G401.6 (cell line): ENCODE results near the gene PRDM15.

Experiments used
- FAIRE-seq: peaks from 2 replicates; lab custom pipeline; 2012; peaks lifted over from hg19 to GRCh38; lab: Jason Lieb, UNC

PRDM15 gene, protein sequence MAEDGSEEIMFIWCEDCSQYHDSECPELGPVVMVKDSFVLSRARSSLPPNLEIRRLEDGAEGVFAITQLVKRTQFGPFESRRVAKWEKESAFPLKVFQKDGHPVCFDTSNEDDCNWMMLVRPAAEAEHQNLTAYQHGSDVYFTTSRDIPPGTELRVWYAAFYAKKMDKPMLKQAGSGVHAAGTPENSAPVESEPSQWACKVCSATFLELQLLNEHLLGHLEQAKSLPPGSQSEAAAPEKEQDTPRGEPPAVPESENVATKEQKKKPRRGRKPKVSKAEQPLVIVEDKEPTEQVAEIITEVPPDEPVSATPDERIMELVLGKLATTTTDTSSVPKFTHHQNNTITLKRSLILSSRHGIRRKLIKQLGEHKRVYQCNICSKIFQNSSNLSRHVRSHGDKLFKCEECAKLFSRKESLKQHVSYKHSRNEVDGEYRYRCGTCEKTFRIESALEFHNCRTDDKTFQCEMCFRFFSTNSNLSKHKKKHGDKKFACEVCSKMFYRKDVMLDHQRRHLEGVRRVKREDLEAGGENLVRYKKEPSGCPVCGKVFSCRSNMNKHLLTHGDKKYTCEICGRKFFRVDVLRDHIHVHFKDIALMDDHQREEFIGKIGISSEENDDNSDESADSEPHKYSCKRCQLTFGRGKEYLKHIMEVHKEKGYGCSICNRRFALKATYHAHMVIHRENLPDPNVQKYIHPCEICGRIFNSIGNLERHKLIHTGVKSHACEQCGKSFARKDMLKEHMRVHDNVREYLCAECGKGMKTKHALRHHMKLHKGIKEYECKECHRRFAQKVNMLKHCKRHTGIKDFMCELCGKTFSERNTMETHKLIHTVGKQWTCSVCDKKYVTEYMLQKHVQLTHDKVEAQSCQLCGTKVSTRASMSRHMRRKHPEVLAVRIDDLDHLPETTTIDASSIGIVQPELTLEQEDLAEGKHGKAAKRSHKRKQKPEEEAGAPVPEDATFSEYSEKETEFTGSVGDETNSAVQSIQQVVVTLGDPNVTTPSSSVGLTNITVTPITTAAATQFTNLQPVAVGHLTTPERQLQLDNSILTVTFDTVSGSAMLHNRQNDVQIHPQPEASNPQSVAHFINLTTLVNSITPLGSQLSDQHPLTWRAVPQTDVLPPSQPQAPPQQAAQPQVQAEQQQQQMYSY

DNA sequence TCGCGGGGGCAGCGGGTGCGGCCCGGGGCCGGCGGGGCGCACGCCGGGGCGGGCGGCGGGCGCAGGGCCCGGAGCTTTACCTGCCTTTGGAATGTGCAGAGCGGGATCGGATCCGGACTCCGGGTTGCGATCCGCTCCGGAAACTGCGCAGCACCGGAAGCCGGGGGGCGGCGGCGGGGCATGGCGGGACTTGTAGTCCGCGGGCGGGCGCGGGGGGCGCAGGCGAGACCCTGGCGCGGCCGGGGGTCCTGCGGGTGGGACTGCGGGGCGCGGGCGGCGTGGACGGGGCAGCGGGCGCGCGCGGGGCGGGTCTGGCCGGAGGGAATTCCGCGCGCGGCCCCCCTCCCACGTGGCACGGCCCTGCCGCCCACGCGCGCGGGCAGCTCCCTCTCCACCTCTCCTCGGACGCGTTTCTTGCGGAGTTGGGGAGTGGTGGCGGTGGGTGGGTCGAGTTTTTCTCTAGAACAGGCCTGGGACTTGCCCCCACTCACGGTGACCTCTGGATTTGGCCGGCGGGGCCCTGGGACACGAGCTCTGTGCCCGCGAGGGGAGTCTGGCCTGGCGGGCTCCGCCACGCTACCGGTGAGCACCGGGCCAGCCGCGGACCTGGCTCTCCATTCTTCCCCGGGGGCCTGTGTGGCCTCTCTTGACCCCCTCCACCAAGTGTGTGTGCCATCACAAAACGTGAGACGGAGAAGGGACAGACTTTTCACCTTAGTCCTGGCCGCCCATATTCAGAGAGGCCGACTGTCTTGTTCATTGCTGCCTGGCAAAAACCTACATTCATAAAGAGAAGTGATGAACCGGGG is at the start of gene PRDM15:
PRDM15 (minus strand) TSS at position 155 of the 809 bp plus-strand sequence. CDS start 18,981 bp downstream, outside the sequence.
- no peak for FAIRE-seq

DNA sequence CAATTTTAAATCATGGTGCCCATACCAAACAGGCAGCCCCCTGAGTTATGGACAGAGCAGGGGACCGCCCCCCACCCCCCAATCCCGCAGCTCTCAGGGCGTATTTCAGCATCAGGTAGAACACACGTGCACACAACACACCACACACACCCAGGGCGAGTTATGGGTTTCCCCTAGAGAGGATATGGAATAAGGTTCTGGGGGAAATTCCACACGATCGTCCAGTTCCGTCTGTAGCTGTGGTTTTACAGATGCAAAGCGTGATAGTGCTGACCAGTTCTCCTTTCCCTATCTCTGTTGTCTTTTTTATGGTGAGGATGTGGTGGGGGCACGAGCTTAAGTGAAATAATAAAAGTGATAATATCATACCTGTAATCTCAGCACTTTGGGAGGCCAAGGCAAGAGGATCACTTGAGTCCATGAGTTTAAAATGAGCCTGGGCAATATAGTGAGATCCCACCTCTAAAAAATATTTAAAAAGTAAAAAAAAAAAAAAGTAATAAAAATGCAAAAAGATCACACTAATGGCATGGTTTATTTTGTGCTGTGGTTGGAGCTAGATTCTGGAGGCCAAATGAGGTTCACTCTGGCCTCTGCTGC is 49.6 kb upstream of the PRDM15 start:
- no peak for FAIRE-seq

DNA sequence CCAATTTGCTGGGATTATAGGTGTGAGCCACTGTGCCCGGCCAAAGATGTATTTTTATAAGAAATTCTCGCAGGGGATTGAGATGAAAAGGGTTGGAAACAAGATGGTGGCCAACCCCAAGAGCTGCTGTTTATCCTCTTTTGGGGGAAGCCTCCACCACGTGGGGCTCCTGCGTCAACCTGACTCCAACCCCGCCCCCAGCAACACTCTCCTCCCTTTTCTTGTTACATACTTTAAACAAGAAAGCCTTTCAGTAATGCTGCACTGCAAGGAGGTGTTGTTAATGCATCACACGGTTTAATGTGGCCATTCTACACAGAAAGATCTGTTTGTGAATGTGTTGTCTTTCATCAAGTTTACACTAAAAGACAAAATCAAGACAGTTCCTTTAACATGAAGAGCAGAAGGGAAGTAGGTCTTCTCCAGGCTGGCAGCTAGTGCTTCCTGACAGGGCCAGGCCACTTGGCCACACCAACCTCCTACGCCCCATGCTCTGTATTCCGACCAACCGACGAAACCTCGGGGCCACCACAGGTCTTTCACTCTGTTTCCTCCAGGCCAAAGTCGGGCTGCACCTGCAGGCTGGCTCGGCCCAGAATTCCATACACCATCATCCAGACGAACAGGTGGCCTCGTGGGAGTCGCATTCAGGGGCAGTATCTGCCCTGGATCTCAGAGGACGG is 48.7 kb upstream of the PRDM15 start:
- no peak for FAIRE-seq

DNA sequence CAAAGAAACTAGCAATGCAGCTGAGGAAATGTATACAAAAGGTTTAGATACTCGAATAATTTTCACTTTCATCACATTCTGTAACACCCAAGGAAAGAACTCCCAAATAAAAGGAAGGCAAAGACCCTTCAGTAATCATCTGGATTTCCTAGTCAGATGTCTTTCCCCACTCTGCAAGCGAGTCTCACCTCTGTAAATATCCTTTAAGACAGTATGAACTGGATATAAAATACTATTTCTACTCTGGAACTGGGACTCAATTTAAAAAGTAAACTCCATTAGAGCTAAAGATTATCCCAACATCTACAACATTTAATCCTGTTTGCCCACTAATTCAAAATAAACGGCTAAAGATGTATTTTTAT is 47.6 kb upstream of the PRDM15 start:
- no peak for FAIRE-seq

DNA sequence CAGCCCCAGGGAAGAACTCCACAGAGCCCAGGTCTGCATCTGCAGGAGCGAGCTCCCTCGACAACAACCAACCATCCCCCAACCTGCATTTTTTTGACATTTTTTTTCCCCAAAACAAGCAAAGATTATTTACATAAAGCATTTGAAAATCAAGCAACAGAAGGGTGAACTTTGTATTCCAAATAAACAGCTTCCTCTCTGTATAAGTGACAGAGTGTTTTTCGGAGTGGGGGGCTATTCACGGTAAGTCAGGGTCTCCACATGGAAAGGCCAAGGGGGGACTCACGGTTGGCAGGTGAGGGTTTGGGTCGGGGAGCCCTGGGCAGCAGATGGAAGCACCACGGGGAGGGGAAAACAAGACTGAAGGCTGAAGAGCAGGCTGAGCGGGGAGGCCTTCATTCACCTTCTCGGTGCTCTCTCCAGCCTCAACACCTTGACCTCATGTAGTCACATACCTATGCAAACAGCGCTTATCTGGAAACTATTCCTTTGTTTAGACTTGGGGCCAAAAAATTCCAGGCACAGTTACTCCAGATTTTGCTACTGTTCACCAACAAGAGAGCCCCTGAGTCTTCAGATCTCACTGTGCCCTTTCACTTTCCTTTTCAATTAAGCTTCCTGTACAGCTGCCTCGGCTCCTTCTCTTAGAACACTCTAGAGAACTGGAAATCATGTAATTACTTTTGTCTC is 47.1 kb upstream of the PRDM15 start:
- no peak for FAIRE-seq

DNA sequence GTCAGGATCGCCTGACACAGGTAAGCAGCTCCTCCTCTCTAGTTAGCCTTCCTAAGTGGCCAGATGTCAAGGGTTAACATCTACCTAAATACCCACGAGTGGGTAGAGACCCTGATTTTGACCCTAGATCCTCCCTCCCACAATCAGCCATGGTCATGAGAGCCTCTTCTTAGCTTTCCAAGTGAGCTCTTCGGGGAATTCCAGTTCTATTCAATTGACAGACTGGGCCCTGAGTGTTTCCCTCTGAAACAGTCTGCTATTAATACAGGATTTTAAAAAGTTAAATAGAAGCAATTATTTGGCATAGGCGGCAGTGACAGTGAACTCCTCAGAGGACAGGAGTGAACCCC is 46.6 kb upstream of the PRDM15 start:
- FAIRE-seq = no peak

DNA sequence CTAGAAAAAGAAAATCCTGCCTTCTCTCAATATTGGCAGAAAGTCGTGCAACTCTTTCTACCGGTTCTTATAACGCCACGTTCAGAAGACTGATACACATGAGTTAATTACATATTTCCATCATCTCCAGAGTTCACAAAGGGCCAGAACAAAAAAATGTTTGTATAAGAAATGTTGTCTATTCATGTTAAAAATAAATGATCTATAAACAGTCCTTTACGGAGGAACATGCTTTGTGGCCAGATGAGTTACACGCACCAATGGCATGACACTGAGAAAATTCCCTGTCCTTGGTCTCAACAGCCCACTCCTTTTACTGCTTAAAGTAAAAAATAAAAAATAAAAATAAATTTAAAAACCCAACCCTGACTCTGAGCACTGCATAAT is 45.2 kb upstream of the PRDM15 start:
- no peak for FAIRE-seq

DNA sequence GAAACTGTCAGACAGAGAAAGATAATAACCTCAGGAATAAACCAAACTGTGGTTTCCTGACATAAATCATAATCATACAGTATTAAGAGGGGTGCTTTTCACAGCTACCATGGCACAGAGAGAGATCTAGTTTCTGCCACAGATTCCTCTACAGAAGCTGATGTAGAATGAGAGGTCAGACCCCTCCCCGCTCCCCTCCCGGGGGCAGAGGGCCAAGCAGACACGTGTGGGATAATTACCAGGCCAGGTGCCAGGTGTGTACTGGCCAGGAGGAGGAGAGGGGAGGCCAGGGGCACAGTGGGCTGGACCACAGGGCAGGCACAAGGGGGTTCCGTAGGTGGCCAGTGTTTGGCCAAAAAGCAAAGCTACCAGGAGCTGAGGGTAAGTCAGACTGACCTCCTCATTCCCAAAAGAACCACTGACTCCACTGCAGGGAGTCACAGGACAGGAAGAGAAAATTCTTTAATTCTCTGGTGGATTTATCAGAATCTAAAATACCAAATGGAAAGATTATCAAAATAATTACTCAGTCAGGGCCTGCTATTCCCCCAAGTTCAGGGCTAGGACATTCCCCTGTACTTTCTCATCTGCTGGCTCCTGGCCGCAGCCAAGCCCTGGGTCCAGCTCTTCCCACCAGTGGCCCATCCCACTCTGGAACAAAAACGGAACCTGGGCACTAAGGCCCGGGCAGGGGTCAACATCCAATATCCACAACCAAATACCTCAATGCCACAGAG is 44.7 kb upstream of the PRDM15 start:
- no peak for FAIRE-seq

DNA sequence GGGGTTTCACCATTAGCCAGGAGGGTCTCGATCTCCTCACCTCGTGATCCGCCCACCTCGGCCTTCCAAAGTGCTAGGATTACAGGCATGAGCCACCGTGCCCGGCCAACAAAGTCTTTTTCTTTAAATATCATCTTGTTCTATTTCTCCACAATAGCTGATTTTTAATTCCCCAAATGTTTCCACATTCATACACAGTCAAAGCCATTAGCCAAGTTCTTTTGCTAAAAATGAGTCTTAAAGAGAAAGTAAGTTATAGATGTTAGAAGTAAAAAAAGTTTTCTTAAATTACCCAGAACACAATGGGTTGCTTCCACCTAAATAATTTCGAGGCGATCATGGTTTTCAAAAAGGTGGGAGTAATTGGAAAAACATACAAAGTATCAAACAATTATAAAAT is 44.0 kb upstream of the PRDM15 start:
- FAIRE-seq = no peak

DNA sequence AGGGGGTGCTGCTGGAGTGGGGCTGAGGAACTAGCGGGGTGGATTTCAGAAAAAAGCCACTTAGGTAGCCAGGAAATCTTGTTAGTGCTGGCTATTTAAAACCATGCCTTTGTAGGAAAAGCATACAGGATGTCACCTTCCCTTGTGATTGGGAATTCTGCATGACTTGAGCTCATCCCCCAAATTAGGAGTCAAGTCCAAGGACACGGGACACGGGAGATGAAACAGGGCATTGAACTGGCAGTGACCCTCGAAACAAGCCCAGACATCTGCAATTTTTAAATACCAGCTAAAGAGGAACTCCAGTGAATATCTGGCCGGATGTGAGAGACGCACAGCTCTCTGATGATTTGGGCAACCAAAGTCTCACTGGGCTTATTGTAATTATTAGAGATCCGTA is 41.9 kb upstream of the PRDM15 start:
- no peak for FAIRE-seq

DNA sequence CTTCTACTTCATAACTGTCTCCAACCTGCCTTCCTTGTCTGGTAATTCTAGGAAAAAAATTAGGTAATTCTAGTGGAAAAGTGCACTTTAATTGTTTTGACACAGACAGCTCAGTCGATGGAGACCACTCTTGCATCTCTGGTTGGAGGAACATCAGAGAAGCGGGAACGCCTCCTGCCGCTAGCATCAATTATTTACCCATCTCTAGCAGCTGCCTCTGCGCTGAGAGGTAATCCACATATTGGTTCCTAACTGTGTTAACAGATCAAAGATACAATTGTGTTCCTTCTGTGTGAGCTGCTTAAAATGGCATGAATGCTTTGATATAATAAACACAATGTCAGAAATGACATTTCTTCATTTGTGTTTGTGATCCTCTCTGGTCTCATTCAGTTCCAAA is 41.3 kb upstream of the PRDM15 start:
- FAIRE-seq = no peak

DNA sequence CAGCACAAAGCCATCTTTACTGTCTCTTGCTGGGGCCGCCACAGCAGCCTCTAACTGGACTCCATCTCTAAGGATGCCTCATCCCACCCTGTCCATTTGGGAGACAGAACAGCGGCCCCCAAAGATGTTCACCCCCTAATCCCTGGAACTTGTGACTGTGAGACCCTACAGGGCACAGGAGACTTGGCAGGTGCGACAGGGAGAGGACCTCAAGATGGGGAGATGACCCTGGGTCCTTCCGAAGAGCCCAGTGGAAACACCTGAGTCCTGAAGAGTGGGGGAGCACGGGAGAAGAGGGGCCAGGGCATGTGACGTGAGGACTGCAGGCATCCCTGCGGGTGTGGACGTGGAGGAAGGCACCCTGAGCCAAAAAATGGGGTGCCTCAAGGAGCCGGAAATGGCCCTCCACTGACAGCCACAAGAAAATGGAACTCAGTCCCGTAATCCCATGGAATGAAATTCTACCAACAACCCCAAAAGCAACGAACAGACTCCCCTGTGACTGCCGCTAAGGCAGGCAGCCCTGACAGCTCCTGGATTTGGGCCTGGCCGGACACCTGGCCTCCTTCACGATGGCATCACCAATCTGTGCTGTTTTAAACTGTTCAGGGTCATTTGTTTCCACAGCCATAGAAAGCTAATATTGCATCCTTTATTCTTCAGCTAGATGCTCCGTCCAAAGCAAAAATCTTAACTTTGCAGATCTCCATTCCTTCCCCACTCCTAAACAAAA is 40.7 kb upstream of the PRDM15 start:
- no peak for FAIRE-seq

DNA sequence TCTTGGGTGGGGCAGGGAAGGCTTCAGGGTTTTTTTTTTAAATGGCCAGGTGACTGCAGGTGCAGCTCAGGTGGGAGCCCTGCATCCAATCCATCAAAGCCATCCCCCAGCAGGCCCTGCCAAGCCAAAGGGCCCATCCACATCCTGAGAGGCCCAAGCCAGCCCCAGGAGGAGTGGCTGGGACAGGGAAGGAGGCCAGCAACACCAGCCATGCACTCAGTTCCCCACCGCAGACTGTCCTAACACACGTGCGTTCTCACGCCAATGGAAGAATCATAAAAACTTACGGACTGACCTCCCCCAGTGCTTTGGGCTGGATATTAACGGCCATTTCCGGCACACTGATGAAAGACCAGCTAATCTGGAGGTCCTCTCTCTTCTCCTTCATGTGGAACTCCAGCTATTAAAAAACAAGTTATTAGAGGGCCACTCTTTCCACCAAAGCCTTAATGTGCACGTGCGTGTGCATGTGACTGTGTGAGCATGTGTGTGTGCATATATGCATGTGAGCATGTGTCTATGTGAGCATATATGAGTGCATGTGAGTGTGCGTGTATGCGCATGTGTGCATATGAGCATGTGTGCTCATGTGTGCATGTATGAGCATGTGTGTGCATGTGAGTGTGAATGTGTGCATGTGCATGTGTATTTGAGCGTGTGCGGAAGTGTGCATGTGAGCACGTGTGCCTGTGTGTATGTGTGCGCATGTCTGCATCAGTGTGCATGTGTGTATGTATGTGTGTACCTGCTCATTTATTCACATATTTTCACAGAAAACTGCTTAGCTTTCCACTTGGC is 39.6 kb upstream of the PRDM15 start:
- no peak for FAIRE-seq

DNA sequence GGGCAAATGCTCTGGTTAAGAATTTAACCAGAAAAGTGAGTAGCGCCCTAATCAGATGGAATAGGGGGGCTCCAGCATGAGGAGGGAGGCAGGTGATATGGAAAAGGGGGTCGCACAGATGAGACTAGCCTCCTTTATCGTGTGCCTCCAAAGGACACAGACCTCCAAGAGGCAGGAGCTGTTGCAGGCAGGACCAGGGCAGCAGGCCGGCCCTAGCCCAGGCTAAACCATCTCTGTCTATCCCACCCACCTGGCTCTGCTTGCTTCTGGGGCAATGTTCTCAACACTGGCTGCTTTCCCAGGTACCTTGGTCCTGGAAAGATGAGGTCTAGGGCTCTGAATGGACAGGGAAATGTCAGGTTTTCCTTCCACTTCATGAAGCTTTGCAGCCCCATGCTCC is 38.4 kb upstream of the PRDM15 start:
- FAIRE-seq = no peak

DNA sequence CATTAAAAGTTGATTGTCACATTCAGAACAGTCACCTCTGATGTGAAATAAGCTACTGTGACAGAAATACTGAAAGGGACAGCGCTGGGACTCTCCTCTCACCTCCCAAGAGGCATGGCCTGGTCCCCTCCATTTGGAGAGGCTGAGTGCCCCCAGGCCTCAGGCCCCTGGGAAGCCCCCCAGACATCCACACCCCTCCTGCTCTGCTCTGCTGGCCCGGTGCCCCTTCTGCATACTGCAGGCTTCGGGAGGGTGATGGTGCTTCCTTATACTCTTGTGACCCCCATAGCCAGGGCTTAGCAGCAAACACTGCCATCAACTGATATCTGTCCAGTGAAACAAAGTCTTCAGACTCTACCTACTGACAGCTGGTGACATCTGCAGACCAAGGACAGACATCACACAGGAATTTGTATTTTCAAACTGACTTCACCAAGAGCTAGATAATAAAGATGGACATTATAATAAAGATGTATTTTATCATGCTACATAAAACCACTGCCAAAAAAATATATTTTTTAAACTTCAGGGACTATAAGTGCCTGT is 37.8 kb upstream of the PRDM15 start:
- FAIRE-seq = no peak

DNA sequence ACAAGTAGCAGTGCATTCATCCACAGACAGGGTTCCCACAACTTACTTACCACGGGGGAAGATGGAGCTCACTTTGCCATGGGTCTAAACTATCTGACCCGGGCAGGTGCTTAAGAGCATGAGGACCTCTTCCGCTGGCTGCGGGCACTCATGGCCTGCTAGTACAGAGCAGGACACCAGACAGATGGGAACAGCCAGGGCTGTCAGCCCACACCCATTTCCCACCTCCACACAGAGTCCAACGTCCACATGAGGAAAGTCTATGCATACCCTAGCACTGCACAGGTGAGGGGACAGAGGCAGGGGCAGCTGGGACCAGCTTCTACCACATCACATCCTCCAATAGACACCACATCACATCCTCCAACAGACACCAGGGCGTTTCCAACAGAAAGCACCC is 35.8 kb upstream of the PRDM15 start:
- no peak for FAIRE-seq

DNA sequence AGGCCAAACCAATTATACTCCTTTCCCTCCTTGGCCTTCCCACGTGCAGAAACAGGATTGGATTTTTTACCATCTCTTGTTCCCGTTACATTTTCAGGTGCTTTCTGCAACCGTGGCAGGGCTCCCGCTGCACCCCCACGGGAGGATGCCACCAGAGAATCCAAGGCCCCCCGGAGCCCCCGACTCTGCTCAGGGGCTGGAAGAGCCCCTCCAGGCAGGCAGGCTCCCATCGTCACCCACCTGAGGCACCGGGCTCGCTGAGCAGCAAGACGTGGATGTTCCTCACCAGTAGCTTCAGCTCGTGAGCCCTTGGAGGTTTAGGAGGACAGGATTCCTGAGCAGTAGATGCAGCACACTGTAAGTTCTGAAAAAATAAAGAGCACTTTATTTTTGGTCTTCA is 35.2 kb upstream of the PRDM15 start:
- no peak for FAIRE-seq

DNA sequence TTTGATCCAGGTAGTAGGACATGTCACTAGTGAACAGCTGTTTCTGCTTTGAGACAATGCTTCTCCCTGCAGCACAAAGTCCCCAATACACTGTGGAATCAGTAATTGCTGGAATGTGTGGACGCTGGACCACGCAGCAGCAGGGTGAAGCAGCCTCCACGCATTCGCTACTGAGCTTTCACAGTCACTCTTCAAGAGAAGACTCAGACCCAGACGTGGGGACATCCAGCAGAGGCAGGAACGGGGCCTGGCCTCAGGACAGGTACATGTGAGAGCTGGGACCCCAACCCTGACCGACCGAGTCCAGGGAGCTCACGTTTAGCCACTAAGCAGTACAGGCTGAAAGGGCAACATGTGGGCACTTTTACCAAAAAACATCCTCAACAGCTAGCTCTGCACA is 34.1 kb upstream of the PRDM15 start:
- no peak for FAIRE-seq
